K562 (cell line): Measurements from ENCODE around the gene YAP1. TPM values are rescaled to one million over a fixed set of nuclear protein-coding genes. Genes with fewer than 3 reads are reported as not detected.

Source experiments
- ATAC-seq: fragments of 200-7000 bp; cut with Tn5 transposase; 3 replicates; pipeline ENCODE4 v1.9.1; 2020; ENCODE audit warnings: moderate library complexity
- BruUV-seq: library from RNA; stranded (reverse); fragments of 400-500 nt; replicated peaks from 2 replicates; lab custom pipeline; 2021; lab: Mats Ljungman, UMichigan
- CTCF ChIA-PET: fragments of 300-600 bp; formaldehyde crosslinking; extraction: SDS; loops from one replicate; lab custom pipeline; 2021; ENCODE audit warnings: low intra/inter-chr PET ratio; lab: Yijun Ruan, JAX
- POLR2A ChIA-PET: fragments of 300-600, 350-650 bp; sonication (Branson Sonifier 250); formaldehyde crosslinking; extraction: SDS; loops from one replicate; lab custom pipeline; 2021; ENCODE audit warnings: antibody characterized with exemption, inconsistent platforms; lab: Yijun Ruan, JAX
- DNase-seq, 4 experiments: peaks; one replicate each; pipeline versions ENCODE4 v3.0.0 to v3.0.0-alpha.2; 2011 to 2018; ENCODE audit warnings: low spot score in 3 of 4, mixed read lengths in 3 of 4; ENCODE audit errors: extremely low read depth in 1 of 4
- FAIRE-seq: peaks from 2 replicates; lab custom pipeline; 2011; peaks lifted over from hg19 to GRCh38; lab: Jason Lieb, UNC
- H2AFZ ChIP-seq: 2 replicates; pipeline ENCODE4 v1.6.0; 2011; ENCODE audit warnings: low read depth, low read length, control low read depth, inconsistent platforms
- H3K27ac ChIP-seq: fragments of 200-600 bp; 3 replicates; pipeline ENCODE4 v1.8.0; 2011; ENCODE audit warnings: low read depth, mild to moderate bottlenecking, control low read depth, inconsistent platforms, low read length, moderate library complexity, mixed read lengths; ENCODE audit errors: extremely low read depth
- H3K27me3 ChIP-seq, 2 experiments: fragments of 300-600 bp in 1 of 2; 2 replicates in 1 of 2; 3 replicates in 1 of 2; pipeline versions ENCODE4 v1.6.0 to v1.8.0; 2011; ENCODE audit warnings: inconsistent platforms in 2 of 2, low read length in 2 of 2, mild to moderate bottlenecking in 1 of 2, mixed read lengths in 1 of 2, moderate library complexity in 1 of 2; ENCODE audit not compliant: control insufficient read depth in 2 of 2, insufficient read depth in 2 of 2
- H3K36me3 ChIP-seq: fragments of 300-600 bp; 3 replicates; pipeline ENCODE4 v1.8.0; 2011; ENCODE audit warnings: mild to moderate bottlenecking, low read length, inconsistent platforms; ENCODE audit not compliant: control insufficient read depth, insufficient read depth
- H3K4me1 ChIP-seq, 2 experiments: fragments of 200-600 bp in 1 of 2; replicated peaks in 1 of 2; 2 replicates in 1 of 2; 3 replicates in 1 of 2; pipeline versions ENCODE4 v1.5.1 to v1.8.0; 2011; ENCODE audit warnings: inconsistent platforms in 2 of 2, low read length in 2 of 2, mild to moderate bottlenecking in 1 of 2, mixed read lengths in 1 of 2, moderate library complexity in 1 of 2; ENCODE audit not compliant: control insufficient read depth in 2 of 2, insufficient read depth in 2 of 2
- H3K4me2 ChIP-seq: 2 replicates; pipeline ENCODE4 v1.6.1; 2011; ENCODE audit warnings: low read length, control low read depth, inconsistent platforms, mixed read lengths; ENCODE audit not compliant: insufficient read depth
- H3K4me3 ChIP-seq: fragments of 200-600 bp; sonication (generic), shearing (Covaris generic); 2 replicates; pipeline ENCODE4 v1.5.1; 2016; ENCODE audit warnings: control low read depth, inconsistent platforms
- H3K79me2 ChIP-seq: fragments of 200-600 bp; 3 replicates; pipeline ENCODE4 v1.8.0; 2011; ENCODE audit warnings: low read length, inconsistent platforms; ENCODE audit not compliant: control insufficient read depth, insufficient read depth
- H3K9ac ChIP-seq, 2 experiments: 2 replicates each; pipeline versions ENCODE4 v1.6.0 to v1.6.1; 2011; ENCODE audit warnings: low read depth in 2 of 2, low read length in 2 of 2, control low read depth in 1 of 2, inconsistent platforms in 1 of 2, mild to moderate bottlenecking in 1 of 2, mixed read lengths in 1 of 2; ENCODE audit not compliant: insufficient read depth in 1 of 2
- H3K9me1 ChIP-seq: one replicate; pipeline ENCODE4 v1.6.0; 2011; ENCODE audit warnings: inconsistent platforms, mild to moderate bottlenecking, low read length, moderate library complexity; ENCODE audit not compliant: control insufficient read depth, insufficient read depth
- H3K9me3 ChIP-seq: replicated peaks from 2 replicates; pipeline ENCODE4 v1.5.1; 2011; ENCODE audit warnings: low read depth, low read length, inconsistent platforms; ENCODE audit not compliant: control insufficient read depth, insufficient read depth
- H4K20me1 ChIP-seq: replicated peaks from 2 replicates; pipeline ENCODE4 v1.6.1; 2011; ENCODE audit warnings: low read length, inconsistent platforms, mixed read lengths; ENCODE audit not compliant: control insufficient read depth, insufficient read depth
- BHLHE40 ChIP-seq: IDR thresholded peaks from 2 replicates; pipeline ENCODE4 v1.6.1; 2011; ENCODE audit warnings: low read length, improper control_type of control experiment
- CBX5 ChIP-seq: IDR thresholded peaks from 2 replicates; pipeline ENCODE4 v1.6.1; 2014; ENCODE audit warnings: low read depth, borderline replicate concordance
- CREB3 ChIP-seq: fragments of 450-650 bp; conservative IDR thresholded peaks from 2 replicates; pipeline ENCODE4 v1.6.1; 2016; ENCODE audit warnings: missing genetic modification characterization, low read depth, mild to moderate bottlenecking, missing compliant biosample characterization, moderate library complexity
- FOSL1 ChIP-seq: fragments of 200-800 bp; sonication (Bioruptor generic); conservative IDR thresholded peaks from 2 replicates; pipeline ENCODE4 v1.6.1; 2016; ENCODE audit warnings: missing genetic modification characterization, missing compliant biosample characterization
- MEIS2 ChIP-seq: fragments of 450-650 bp; IDR thresholded peaks from 2 replicates; pipeline ENCODE4 v1.6.1; 2014; ENCODE audit warnings: mild to moderate bottlenecking; ENCODE audit not compliant: partially characterized antibody
- NCOR1 ChIP-seq: fragments of 450-650 bp; IDR thresholded peaks from 2 replicates; pipeline ENCODE4 v1.6.1; 2016; ENCODE audit warnings: mild to moderate bottlenecking, moderate library complexity
- PTBP1 ChIP-seq: fragments of 200-400 bp; formaldehyde crosslinking; IDR thresholded peaks from 2 replicates; pipeline ENCODE4 v1.6.1; 2017; ENCODE audit warnings: low read depth, low read length
- TEAD2 ChIP-seq: fragments of 450-650 bp; IDR thresholded peaks from 2 replicates; pipeline ENCODE4 v1.6.1; 2016; ENCODE audit warnings: missing genetic modification characterization, control low read depth, missing compliant biosample characterization
- ZBED1 ChIP-seq: IDR thresholded peaks from 2 replicates; pipeline ENCODE4 v1.6.1; 2014
- ZNF143 ChIP-seq: sonication (generic); formaldehyde crosslinking; IDR thresholded peaks from 2 replicates; pipeline ENCODE4 v1.9.0; 2022; ENCODE audit warnings: mild to moderate bottlenecking, missing genetic modification reagents
- ZNF408 ChIP-seq: fragments of 250-450 bp; sonication (Bioruptor Pico); IDR thresholded peaks from 2 replicates; pipeline ENCODE4 v1.4.0; 2020; ENCODE audit warnings: low read depth, mild to moderate bottlenecking, moderate library complexity
- ZNF696 ChIP-seq: fragments of 250-450 bp; sonication (Bioruptor Pico); conservative IDR thresholded peaks from 2 replicates; pipeline ENCODE4 v1.4.0; 2020; ENCODE audit warnings: mild to moderate bottlenecking, moderate library complexity
- ZNF780A ChIP-seq: fragments of 250-450 bp; sonication (Bioruptor Pico); IDR thresholded peaks from 2 replicates; pipeline ENCODE4 v1.5.0; 2021; ENCODE audit warnings: mild to moderate bottlenecking
- ZNF830 ChIP-seq: fragments of 250-450 bp; sonication (Bioruptor Pico); IDR thresholded peaks from 2 replicates; pipeline ENCODE4 v1.5.0; 2021; ENCODE audit warnings: mild to moderate bottlenecking
- WGBS: fragments of 100-300 bp; shearing (Covaris generic); methylation state at CpG from one replicate; pipeline ENCODE4 v1.1.6; 2016; ENCODE audit warnings: low coverage, mixed read lengths; ENCODE audit not compliant: insufficient coverage; ENCODE audit errors: missing lambda C conversion rate; 5-methylcytosine and 5-hydroxymethylcytosine counted together
- in situ Hi-C: fragments of 300-500 bp; cut with MboI; formaldehyde crosslinking; loops from 4 replicates; pipeline ENCODE4 v1.15.0; 2018; ENCODE audit warnings: inconsistent platforms, mixed read lengths
- intact Hi-C: fragments of 100-400 bp; cut with micrococcal nuclease; formaldehyde crosslinking; loops from 2 replicates; pipeline ENCODE4 v1.14.2; 2022
- polyA plus RNA-seq, 8 experiments: library from polyadenylated mRNA; depleted of rRNA in 4 of 8; stranded (reverse) in 5 of 8; unstranded in 3 of 8; fragments of >200 nt; fragmentation: Nextera tagmentation in 2 of 8; fragmentation: Illumina TruSeq in 1 of 8; extraction: Ambion mirVana in 2 of 8; extraction: Trizol in 1 of 8; gene quantifications; 2 replicates each; pipeline versions ENCODE4 v1.2.1 to v1.2.3, GENCODE V29; 2011 to 2014; ENCODE audit warnings: inconsistent platforms in 1 of 8, missing spikeins in 1 of 8
- total RNA-seq, 7 experiments: library from RNA; depleted of rRNA in 6 of 7; stranded (reverse); fragments of >200 nt in 6 of 7; fragmentation: Illumina TruSeq in 2 of 7; extraction: Trizol in 2 of 7; gene quantifications; 2 replicates each; pipeline versions ENCODE4 v1.2.1 to v1.2.3, GENCODE V29; 2011 to 2021; ENCODE audit warnings: low replicate concordance in 1 of 7
- TF ChIP-seq, protein P1 (sequence below), 2 experiments: IDR thresholded peaks in 1 of 2; conservative IDR thresholded peaks in 1 of 2; 2 replicates each; pipeline ENCODE4 v1.6.1; 2016; ENCODE audit warnings: low read depth in 2 of 2, mild to moderate bottlenecking in 1 of 2, missing compliant biosample characterization in 1 of 2, missing genetic modification characterization in 1 of 2, moderate library complexity in 1 of 2

YAP1 gene
- total and polyA plus RNA-seq, 9 of the 15 experiments (the other 6 are each of a cell fraction or from before 2014, with no cell fraction given) = 0.18 TPM; not detected in 8

DNA sequence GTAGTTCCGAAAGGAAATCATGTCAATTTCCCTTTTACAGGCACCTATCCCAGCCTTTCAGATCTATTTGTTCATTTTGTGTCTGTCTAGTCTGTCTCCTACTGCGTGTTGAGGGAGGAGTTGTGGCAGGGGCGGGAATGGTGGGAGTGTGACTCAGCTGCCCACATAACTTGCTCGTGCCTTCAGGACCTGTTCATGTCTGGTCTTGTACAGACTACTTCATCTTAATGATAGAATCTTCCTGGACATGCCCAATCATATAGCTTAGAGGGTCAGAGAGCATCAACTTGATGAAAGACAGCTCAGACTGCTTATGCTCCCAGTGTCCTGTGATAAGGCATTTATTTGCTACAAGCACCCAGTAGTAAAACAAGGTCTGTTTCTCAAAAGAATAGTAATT, 146.0 kb downstream of the YAP1 start:
- ChIA-PET POLR2A (interaction anchor here (1.5 kb wide), 1 partner anchor 32 kb away, joined by 3 read pairs; no protein-coding TSS in a partner anchor), CTCF (no interaction called here)
- no peak overlapping the region for H3K4me2 ChIP-seq
- FAIRE-seq (no peak), ATAC-seq (no peak), DNase-seq (no peak)
- no peak overlapping the region for H3K9ac ChIP-seq
- no peaks in the 10 kb centered on the region for H3K9me3 ChIP-seq
- H3K36me3 ChIP-seq = no peaks in the 10 kb centered on the region
- no TSS peak for BruUV-seq
- in situ Hi-C loops (no loop called here), intact Hi-C loops (no loop called here)
- H3K79me2 ChIP-seq = no peaks in the 10 kb centered on the region
- H2AFZ ChIP-seq = no peak overlapping the region
- 0% methylated on average over 4 of the region's 4 CpGs for WGBS
- H3K4me1 ChIP-seq = no peaks in the 10 kb centered on the region; a peak in 2 of 5 replicates
- H3K4me3 ChIP-seq = no peak overlapping the region
- H3K27me3 ChIP-seq = peaks cover 0 to 5% of the 10 kb centered on the region in 2 experiments; a peak in 3 of 5 replicates
- no peak overlapping the region for H3K27ac ChIP-seq
- no peaks in the 10 kb centered on the region for H3K9me1 ChIP-seq
- TF ChIP-seq MEIS2 = peak; percentile 29
- no peak for TF ChIP-seq ZNF780A (CRISPR knock-in tag)
- TF ChIP-seq, protein P1, sequence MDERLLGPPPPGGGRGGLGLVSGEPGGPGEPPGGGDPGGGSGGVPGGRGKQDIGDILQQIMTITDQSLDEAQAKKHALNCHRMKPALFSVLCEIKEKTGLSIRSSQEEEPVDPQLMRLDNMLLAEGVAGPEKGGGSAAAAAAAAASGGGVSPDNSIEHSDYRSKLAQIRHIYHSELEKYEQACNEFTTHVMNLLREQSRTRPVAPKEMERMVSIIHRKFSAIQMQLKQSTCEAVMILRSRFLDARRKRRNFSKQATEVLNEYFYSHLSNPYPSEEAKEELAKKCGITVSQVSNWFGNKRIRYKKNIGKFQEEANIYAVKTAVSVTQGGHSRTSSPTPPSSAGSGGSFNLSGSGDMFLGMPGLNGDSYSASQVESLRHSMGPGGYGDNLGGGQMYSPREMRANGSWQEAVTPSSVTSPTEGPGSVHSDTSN (CRISPR knock-in tag; IDR thresholded peaks at IDR 0.05; ENCODE audit: low read depth) = no peak
- TF ChIP-seq, protein P1 (tag; conservative IDR thresholded peaks at IDR 0.05; ENCODE audit: low read depth) = peak; percentile 54
- TF ChIP-seq BHLHE40 = 0 out of 2 replicates have a peak, but pooled peaks have one; percentile 16
- TF ChIP-seq CBX5 = no peak
- no peak for TF ChIP-seq ZNF830 (CRISPR knock-in tag)
- no peak for TF ChIP-seq TEAD2 (tag)
- TF ChIP-seq ZNF143 (CRISPR knock-in tag) = no peak
- TF ChIP-seq FOSL1 (tag) = peak; percentile 56
- no peak for TF ChIP-seq PTBP1
- no peak for TF ChIP-seq ZBED1
- no peak for TF ChIP-seq NCOR1
- no peak for TF ChIP-seq CREB3 (tag)
- no peak for TF ChIP-seq ZNF696 (CRISPR knock-in tag)
- TF ChIP-seq ZNF408 (CRISPR knock-in tag) = no peak
- no peaks in the 10 kb centered on the region for H4K20me1 ChIP-seq
